Panc1 (cell line): Measurements from ENCODE around the gene ZBTB11. TPM values are rescaled to one million over a fixed set of nuclear protein-coding genes. Genes with fewer than 3 reads are reported as not detected.

Experiments
- ATAC-seq: fragments of 200-7000 bp; cut with Tn5 transposase; 2 replicates; pipeline ENCODE4 v1.9.1; 2020; ENCODE audit warnings: mild to moderate bottlenecking, moderate library complexity
- BruUV-seq: library from RNA; stranded (reverse); fragments of 400-500 nt; replicated peaks from 2 replicates; lab custom pipeline; 2021; lab: Mats Ljungman, UMichigan
- CTCF ChIA-PET: fragments of 300-600 bp; sonication (Branson Sonifier 250); formaldehyde crosslinking; loops from one replicate; lab custom pipeline; 2022; ENCODE audit warnings: antibody characterized with exemption; lab: Charles Lee
- POLR2A ChIA-PET: fragments of 300-600 bp; sonication (Branson Sonifier 250); formaldehyde crosslinking; loops from one replicate; lab custom pipeline; 2022; ENCODE audit warnings: antibody characterized with exemption; lab: Charles Lee
- DNase-seq: peaks from one replicate; pipeline ENCODE4 v3.0.0-alpha.2; 2010; ENCODE audit warnings: low read depth, low spot score
- H3K27ac ChIP-seq: 2 replicates; pipeline ENCODE4 v1.5.1; 2011; ENCODE audit warnings: mild to moderate bottlenecking, low read length, inconsistent platforms
- H3K27me3 ChIP-seq: fragments of 200-500 bp; sonication (Bioruptor generic); 2 replicates; pipeline ENCODE4 v1.6.0; 2014; ENCODE audit warnings: low read length, inconsistent platforms; ENCODE audit not compliant: control insufficient read depth, insufficient read depth
- H3K36me3 ChIP-seq: fragments of 200-500 bp; sonication (Bioruptor generic); 2 replicates; pipeline ENCODE4 v1.5.1; 2014; ENCODE audit warnings: inconsistent platforms, mild to moderate bottlenecking, low read length, moderate library complexity; ENCODE audit not compliant: control insufficient read depth, insufficient read depth
- H3K4me1 ChIP-seq: 2 replicates; pipeline ENCODE4 v1.5.1; 2011; ENCODE audit warnings: inconsistent platforms, mild to moderate bottlenecking, low read length, moderate library complexity; ENCODE audit not compliant: control insufficient read depth, insufficient read depth
- H3K4me3 ChIP-seq, 2 experiments: 2 replicates each; pipeline ENCODE4 v1.5.1; 2011 to 2012; ENCODE audit warnings: low read depth in 2 of 2, low read length in 2 of 2, mild to moderate bottlenecking in 2 of 2, inconsistent platforms in 1 of 2, moderate library complexity in 1 of 2
- H3K9me3 ChIP-seq: fragments of 200-500 bp; sonication (Bioruptor generic); 2 replicates; pipeline ENCODE4 v1.5.1; 2014; ENCODE audit warnings: low read depth, mild to moderate bottlenecking, inconsistent platforms, low read length, moderate library complexity; ENCODE audit not compliant: control insufficient read depth, insufficient read depth
- CTCF ChIP-seq: fragments of 450-650 bp; IDR thresholded peaks from 2 replicates; pipeline ENCODE4 v1.5.1; 2017; ENCODE audit warnings: mild to moderate bottlenecking
- POLR2AphosphoS5 ChIP-seq: IDR thresholded peaks from 2 replicates; pipeline ENCODE4 v1.6.1; 2012; ENCODE audit warnings: mild to moderate bottlenecking, low read depth, low read length, moderate library complexity
- REST ChIP-seq, 2 experiments: IDR thresholded peaks; 2 replicates each; pipeline ENCODE4 v1.6.1; 2011 to 2012; ENCODE audit warnings: low read depth in 2 of 2, control low read depth in 1 of 2, low read length in 1 of 2, mild to moderate bottlenecking in 1 of 2, moderate library complexity in 1 of 2; ENCODE audit not compliant: insufficient read depth in 1 of 2
- SIN3A ChIP-seq: IDR thresholded peaks from 2 replicates; pipeline ENCODE4 v1.6.1; 2012; ENCODE audit warnings: low read depth, mild to moderate bottlenecking, low read length, moderate library complexity, borderline replicate concordance; ENCODE audit not compliant: insufficient read depth
- TCF7L2 ChIP-seq: IDR thresholded peaks from 2 replicates; pipeline ENCODE4 v1.6.1; 2011; ENCODE audit warnings: mild to moderate bottlenecking, low read depth, low read length, inconsistent platforms
- in situ Hi-C: cut with HindIII; loops from 2 replicates; pipeline ENCODE4 v1.10.0; 2016; ENCODE audit warnings: low sequenced_read_pairs, low pct_unique_long_range_greater_than_20kb
- intact Hi-C: fragments of 100-400 bp; cut with micrococcal nuclease; formaldehyde crosslinking; loops from one replicate; pipeline ENCODE4 v1.10.0; 2022; ENCODE audit not compliant: unreplicated experiment
- total RNA-seq: library from RNA; stranded (reverse); gene quantifications from one replicate; pipeline ENCODE4 v1.2.1, GENCODE V29; 2021; ENCODE audit not compliant: unreplicated experiment

Gene ZBTB11
- total RNA-seq, 1 experiment from 2014 or later: 20.1 TPM

GRCh38 chr3:101671014-101671413 lies 5.9 kb downstream of the ZBTB11 start:
- Histone ChIP-seq H3K4me1 (peaks cover 14% of the 10 kb centered on the region; the same call in 1 of the 2 replicates), H3K4me3 (no peak overlapping the region), H3K36me3 (peaks cover 6% of the 10 kb centered on the region; the same call in 1 of the 2 replicates), H3K9me3 (no peaks in the 10 kb centered on the region), H3K27me3 (no peaks in the 10 kb centered on the region), H3K27ac (no peak overlapping the region)
- DNase-seq (no peak), ATAC-seq (no peak)
- no TSS peak for BruUV-seq
- TF ChIP-seq SIN3A (no peak), POLR2AphosphoS5 (no peak), CTCF (no peak), REST (IDR thresholded peaks at IDR 0.05; ENCODE audit: insufficient read depth in 1 of 2, low read depth in 2 of 2, low read length in 1 of 2) (no peak), TCF7L2 (no peak)
- intact Hi-C loops (no loop called here), in situ Hi-C loops (no loop called here)
- ChIA-PET CTCF (interaction anchor here (0.6 kb wide), 1 partner anchor 485 kb away, joined by 3 read pairs; no protein-coding TSS in a partner anchor), POLR2A (no interaction called here)

- DNase-seq: no peak
- ChIA-PET CTCF (no interaction called here), POLR2A (interaction anchor here (0.6 kb wide), 1 partner anchor 844 kb away, joined by 8 read pairs; no protein-coding TSS in a partner anchor)
- Histone ChIP-seq H3K4me3 (no peak overlapping the region), H3K4me1 (no peaks in the 10 kb centered on the region; the same call in 1 of the 2 replicates), H3K9me3 (no peaks in the 10 kb centered on the region), H3K27ac (no peak overlapping the region), H3K27me3 (no peaks in the 10 kb centered on the region), H3K36me3 (peaks cover 11% of the 10 kb centered on the region; the same call in 1 of the 2 replicates)
- no peak for TF ChIP-seq REST (IDR thresholded peaks at IDR 0.05; ENCODE audit: insufficient read depth in 1 of 2, low read depth in 2 of 2, low read length in 1 of 2)
- no peak for TF ChIP-seq SIN3A
- TF ChIP-seq CTCF: no peak
- TF ChIP-seq POLR2AphosphoS5: no peak
- TF ChIP-seq TCF7L2: no peak
- no TSS peak for BruUV-seq
- ATAC-seq: no peak
- in situ Hi-C loops: no loop called here
- intact Hi-C loops: no loop called here
Measured at GRCh38 chr3:101667844-101668243, 9.1 kb downstream of the ZBTB11 start.
